OCI-LY7 (cell line): ENCODE data around the gene SHC2. TPM values are rescaled to one million over a fixed set of nuclear protein-coding genes. Genes with fewer than 3 reads are reported as not detected.
"Not testable (repeated sequence)": the region's sequence is repeated elsewhere in the genome, so short reads cannot be mapped to it uniquely, and the experiment has no call there.

ENCODE experiments used
- BruUV-seq: library from RNA; stranded (reverse); fragments of 400-500 nt; replicated peaks from 2 replicates; lab custom pipeline; 2021; lab: Mats Ljungman, UMichigan
- CTCF ChIA-PET: fragments of 300-600 bp; sonication (Branson Sonifier 250); formaldehyde crosslinking; loops from one replicate; lab custom pipeline; 2022; ENCODE audit warnings: antibody characterized with exemption; ENCODE audit not compliant: unreplicated experiment; lab: Charles Lee
- POLR2A ChIA-PET: fragments of 300-600 bp; sonication (Branson Sonifier 250); formaldehyde crosslinking; loops from one replicate; lab custom pipeline; 2022; ENCODE audit warnings: antibody characterized with exemption; lab: Charles Lee
- DNase-seq: peaks from one replicate; pipeline ENCODE4 v3.0.0-alpha.2; 2015; ENCODE audit warnings: low spot score
- H2AFZ ChIP-seq: fragments of 200-600 bp; sonication (generic), shearing (Covaris generic); 2 replicates; pipeline ENCODE4 v1.6.1; 2014; ENCODE audit warnings: mild to moderate bottlenecking, antibody characterized with exemption, low read length, moderate library complexity
- H3K27ac ChIP-seq: fragments of 200-600 bp; sonication (generic); 2 replicates; pipeline ENCODE4 v1.5.1; 2014; ENCODE audit warnings: mixed run types, low read depth, mild to moderate bottlenecking, moderate library complexity, low read length, inconsistent platforms; ENCODE audit not compliant: poor library complexity, severe bottlenecking
- H3K36me3 ChIP-seq: fragments of 200-600 bp; sonication (generic); 2 replicates; pipeline ENCODE4 v1.6.1; 2014; ENCODE audit warnings: mild to moderate bottlenecking, antibody characterized with exemption, low read length, moderate library complexity, mixed read lengths; ENCODE audit not compliant: insufficient read depth
- H3K4me1 ChIP-seq: fragments of 200-600 bp; sonication (generic); 2 replicates; pipeline ENCODE4 v1.5.1; 2014; ENCODE audit warnings: mild to moderate bottlenecking, low read length; ENCODE audit not compliant: insufficient read depth, poor library complexity, severe bottlenecking
- H3K4me2 ChIP-seq: fragments of 200-600 bp; sonication (generic); 2 replicates; pipeline ENCODE4 v1.6.1; 2014; ENCODE audit warnings: mild to moderate bottlenecking, low read length
- H3K4me3 ChIP-seq: fragments of 200-600 bp; sonication (generic); 2 replicates; pipeline ENCODE4 v1.5.1; 2014; ENCODE audit warnings: mild to moderate bottlenecking, low read depth, low read length; ENCODE audit not compliant: poor library complexity, severe bottlenecking
- H3K79me2 ChIP-seq: fragments of 200-600 bp; sonication (generic); 2 replicates; pipeline ENCODE4 v1.6.1; 2016; ENCODE audit warnings: low read depth, mild to moderate bottlenecking, low read length, moderate library complexity, mixed read lengths; ENCODE audit not compliant: insufficient read depth
- H3K9me2 ChIP-seq: fragments of 200-600 bp; sonication (generic); 2 replicates; pipeline ENCODE4 v1.6.1; 2016; ENCODE audit warnings: mild to moderate bottlenecking, low read length, mixed read lengths; ENCODE audit not compliant: insufficient read depth
- H3K9me3 ChIP-seq: fragments of 200-600 bp; sonication (generic); 2 replicates; pipeline ENCODE4 v1.6.1; 2014; ENCODE audit warnings: mild to moderate bottlenecking, mixed run types, low read length, mixed read lengths
- H4K20me1 ChIP-seq: fragments of 200-600 bp; sonication (generic); 2 replicates; pipeline ENCODE4 v1.6.1; 2014; ENCODE audit warnings: mild to moderate bottlenecking, antibody characterized with exemption, low read length, moderate library complexity, mixed read lengths; ENCODE audit not compliant: insufficient read depth
- EZH2phosphoT487 ChIP-seq: fragments of 200-600 bp; sonication (generic); IDR thresholded peaks from 2 replicates; pipeline ENCODE4 v1.6.1; 2018; ENCODE audit warnings: low read depth, borderline replicate concordance, mild to moderate bottlenecking, mixed run types, antibody characterized with exemption, low read length, moderate library complexity, mixed read lengths
- intact Hi-C: fragments of 100-400 bp; cut with micrococcal nuclease; formaldehyde crosslinking; loops from one replicate; pipeline ENCODE4 v1.10.0; 2022; ENCODE audit not compliant: unreplicated experiment
- total RNA-seq, 2 experiments: library from RNA; depleted of rRNA in 1 of 2; stranded (reverse); fragments of >200 nt in 1 of 2; shearing (Covaris generic) in 1 of 2; gene quantifications; 2 replicates each; pipeline ENCODE4 v1.2.3, GENCODE V29; 2014 to 2022
- TF ChIP-seq, protein P1 (sequence below): fragments of 200-600 bp; sonication (generic); conservative IDR thresholded peaks from 2 replicates; pipeline ENCODE4 v1.5.1; 2014; ENCODE audit warnings: mild to moderate bottlenecking, antibody characterized with exemption, low read length, moderate library complexity, mixed read lengths

Gene SHC2
- total RNA-seq, 2 experiments from 2014 or later, result 0.28 to 0.65 TPM

DNA sequence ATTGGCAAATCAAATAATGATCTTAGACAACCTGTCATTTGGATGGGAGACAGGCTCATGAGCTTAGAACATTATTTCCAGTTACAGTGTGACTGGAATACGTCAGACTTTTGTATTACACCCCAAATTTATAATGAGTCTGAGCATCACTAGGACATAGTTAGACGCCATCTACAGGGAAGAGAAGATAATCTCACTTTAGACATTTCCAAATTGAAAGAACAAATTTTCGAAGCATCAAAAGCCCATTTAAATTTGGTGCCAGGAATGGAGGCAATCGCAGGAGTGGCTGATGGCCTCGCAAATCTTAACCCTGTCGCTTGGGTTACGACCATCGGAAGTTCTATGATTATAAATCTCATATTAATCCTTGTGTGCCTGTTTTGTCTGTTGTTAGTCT is 74.6 kb downstream of the SHC2 start:
- H3K79me2 ChIP-seq, intact Hi-C loops, H4K20me1 ChIP-seq, H3K9me2 ChIP-seq, DNase-seq, POLR2A ChIA-PET, H2AFZ ChIP-seq, H3K4me3 ChIP-seq, H3K27ac ChIP-seq, H3K36me3 ChIP-seq, CTCF ChIA-PET, H3K4me2 ChIP-seq, H3K9me3 ChIP-seq, BruUV-seq: not testable (repeated sequence)
- H3K4me1 ChIP-seq, result peaks cover 37% of the 10 kb centered on the region
- TF ChIP-seq, protein P1, sequence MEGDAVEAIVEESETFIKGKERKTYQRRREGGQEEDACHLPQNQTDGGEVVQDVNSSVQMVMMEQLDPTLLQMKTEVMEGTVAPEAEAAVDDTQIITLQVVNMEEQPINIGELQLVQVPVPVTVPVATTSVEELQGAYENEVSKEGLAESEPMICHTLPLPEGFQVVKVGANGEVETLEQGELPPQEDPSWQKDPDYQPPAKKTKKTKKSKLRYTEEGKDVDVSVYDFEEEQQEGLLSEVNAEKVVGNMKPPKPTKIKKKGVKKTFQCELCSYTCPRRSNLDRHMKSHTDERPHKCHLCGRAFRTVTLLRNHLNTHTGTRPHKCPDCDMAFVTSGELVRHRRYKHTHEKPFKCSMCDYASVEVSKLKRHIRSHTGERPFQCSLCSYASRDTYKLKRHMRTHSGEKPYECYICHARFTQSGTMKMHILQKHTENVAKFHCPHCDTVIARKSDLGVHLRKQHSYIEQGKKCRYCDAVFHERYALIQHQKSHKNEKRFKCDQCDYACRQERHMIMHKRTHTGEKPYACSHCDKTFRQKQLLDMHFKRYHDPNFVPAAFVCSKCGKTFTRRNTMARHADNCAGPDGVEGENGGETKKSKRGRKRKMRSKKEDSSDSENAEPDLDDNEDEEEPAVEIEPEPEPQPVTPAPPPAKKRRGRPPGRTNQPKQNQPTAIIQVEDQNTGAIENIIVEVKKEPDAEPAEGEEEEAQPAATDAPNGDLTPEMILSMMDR, result peak; percentile 55

DNA sequence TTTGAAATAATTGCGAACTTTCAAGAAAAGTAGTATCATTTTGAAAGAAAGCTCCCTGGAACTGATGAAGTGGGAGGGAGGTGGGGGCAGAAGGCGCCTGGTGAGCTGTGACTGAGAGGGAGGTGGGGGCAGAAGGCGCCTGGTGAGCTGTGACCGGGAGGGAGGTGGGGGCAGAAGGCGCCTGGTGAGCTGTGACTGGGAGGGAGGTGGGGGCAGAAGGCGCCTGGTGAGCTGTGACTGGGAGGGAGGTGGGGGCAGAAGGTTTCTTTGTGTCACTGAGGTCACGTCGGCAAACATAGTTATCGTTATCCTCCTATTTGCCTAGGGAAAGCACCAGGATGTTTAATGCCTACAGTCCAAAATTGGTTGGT is 76.0 kb downstream of the SHC2 start:
- H3K79me2 ChIP-seq, result no peaks in the 10 kb centered on the region
- CTCF ChIA-PET, result no interaction called here
- H4K20me1 ChIP-seq, result no peaks in the 10 kb centered on the region

DNA sequence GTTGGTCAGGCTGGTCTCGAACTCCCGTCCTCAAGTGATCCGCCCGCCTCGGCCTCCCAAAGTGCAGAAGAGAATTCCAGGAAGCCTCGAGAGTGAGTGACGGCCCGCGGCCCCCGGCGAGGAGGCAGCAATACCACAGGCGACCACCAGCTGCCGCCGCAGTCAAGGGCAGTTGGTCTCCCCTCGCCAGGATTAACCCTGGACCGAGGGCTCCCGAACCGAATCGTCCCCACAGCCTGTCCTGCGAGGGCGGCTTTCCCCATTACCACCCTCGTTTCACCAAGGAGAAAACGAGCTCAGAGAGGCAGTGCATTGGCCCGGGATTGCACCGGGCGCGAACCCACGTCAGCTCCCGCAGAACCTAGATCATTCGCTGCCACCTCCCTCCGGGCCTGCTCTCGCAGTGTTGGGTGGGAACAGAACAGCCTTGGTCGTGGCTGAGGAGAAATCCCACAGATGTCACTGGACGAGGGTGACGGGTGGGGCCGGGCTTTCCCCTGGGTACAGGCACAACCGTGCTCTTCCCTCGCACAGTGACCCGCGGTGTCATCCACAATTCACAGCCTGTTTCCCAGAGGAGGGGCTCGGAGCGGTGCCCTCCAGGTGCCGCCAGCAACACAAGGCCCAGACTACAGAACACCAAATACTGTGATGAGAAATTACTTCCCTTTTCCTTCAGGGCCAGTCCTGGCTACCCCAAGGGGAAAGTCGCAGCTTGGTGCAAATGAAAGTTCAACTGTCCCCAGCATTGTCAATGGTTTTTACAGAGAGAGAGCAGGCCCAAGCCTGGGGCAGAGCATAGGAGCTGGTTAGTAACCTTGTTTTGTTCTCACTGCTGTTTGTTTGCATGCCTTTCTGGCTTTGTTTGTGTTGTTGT is 76.7 kb downstream of the SHC2 start:
- TF ChIP-seq, protein P1, result peak; percentile 25
- no peak for TF ChIP-seq EZH2phosphoT487
- no peaks in the 10 kb centered on the region; the same call in 1 of the 2 replicates for H3K9me3 ChIP-seq
- ChIA-PET CTCF (no interaction called here), POLR2A (no interaction called here)
- H3K9me2 ChIP-seq, result no peaks in the 10 kb centered on the region
- BruUV-seq, result no TSS peak
- H2AFZ ChIP-seq, result no peak overlapping the region; the same call in 1 of the 2 replicates
- intact Hi-C loops, result no loop called here
- no peaks in the 10 kb centered on the region for H3K79me2 ChIP-seq
- peak overlapping the region; percentile 3 for H3K4me3 ChIP-seq
- no peak for DNase-seq
- peaks cover 37% of the 10 kb centered on the region for H3K4me1 ChIP-seq
- no peaks in the 10 kb centered on the region for H3K36me3 ChIP-seq
- no peaks in the 10 kb centered on the region for H4K20me1 ChIP-seq
- peak overlapping the region; percentile 37 for H3K27ac ChIP-seq
- H3K4me2 ChIP-seq, result peak overlapping the region; percentile 38

More for the DNA sequence above, 76.0 kb downstream of the SHC2 start:
- POLR2A ChIA-PET, result no interaction called here
- H3K4me1 ChIP-seq, result peaks cover 37% of the 10 kb centered on the region
- BruUV-seq, result no TSS peak
- peak; percentile 29 for DNase-seq
- no peaks in the 10 kb centered on the region for H3K9me2 ChIP-seq
- no peaks in the 10 kb centered on the region; the same call in 1 of the 2 replicates for H3K9me3 ChIP-seq
- peak overlapping the region; percentile 12 for H3K4me3 ChIP-seq
- H3K36me3 ChIP-seq, result no peaks in the 10 kb centered on the region
- H3K4me2 ChIP-seq, result peak overlapping the region; percentile 38
- peak overlapping the region; percentile 37 for H3K27ac ChIP-seq
- intact Hi-C loops, result no loop called here
- no peak overlapping the region; the same call in 1 of the 2 replicates for H2AFZ ChIP-seq
- TF ChIP-seq, protein P1, result no peak
- no peak for TF ChIP-seq EZH2phosphoT487
